ENCODE data around the gene ANKDD1B.
"Not testable (repeated sequence)": the region's sequence is repeated elsewhere in the genome, so short reads cannot be mapped to it uniquely, and the experiment has no call there.

DNA sequence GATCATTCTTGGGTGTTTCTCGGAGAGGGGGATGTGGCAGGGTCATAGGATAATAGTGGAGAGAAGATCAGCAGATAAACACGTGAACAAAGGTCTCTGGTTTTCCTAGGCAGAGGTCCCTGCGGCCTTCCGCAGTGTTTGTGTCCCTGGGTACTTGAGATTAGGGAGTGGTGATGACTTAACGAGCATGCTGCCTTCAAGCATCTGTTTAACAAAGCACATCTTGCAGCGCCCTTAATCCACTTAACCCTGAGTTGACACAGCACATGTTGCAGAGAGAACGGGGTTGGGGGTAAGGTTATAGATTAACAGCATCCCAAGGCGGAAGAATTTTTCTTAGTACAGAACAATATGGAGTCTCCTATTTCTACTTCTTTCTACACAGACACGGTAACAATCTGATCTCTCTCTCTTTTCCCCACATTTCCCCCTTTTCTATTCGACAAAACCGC is 368 bp upstream of the ANKDD1B start:
- TF ChIP-seq, protein P1, sequence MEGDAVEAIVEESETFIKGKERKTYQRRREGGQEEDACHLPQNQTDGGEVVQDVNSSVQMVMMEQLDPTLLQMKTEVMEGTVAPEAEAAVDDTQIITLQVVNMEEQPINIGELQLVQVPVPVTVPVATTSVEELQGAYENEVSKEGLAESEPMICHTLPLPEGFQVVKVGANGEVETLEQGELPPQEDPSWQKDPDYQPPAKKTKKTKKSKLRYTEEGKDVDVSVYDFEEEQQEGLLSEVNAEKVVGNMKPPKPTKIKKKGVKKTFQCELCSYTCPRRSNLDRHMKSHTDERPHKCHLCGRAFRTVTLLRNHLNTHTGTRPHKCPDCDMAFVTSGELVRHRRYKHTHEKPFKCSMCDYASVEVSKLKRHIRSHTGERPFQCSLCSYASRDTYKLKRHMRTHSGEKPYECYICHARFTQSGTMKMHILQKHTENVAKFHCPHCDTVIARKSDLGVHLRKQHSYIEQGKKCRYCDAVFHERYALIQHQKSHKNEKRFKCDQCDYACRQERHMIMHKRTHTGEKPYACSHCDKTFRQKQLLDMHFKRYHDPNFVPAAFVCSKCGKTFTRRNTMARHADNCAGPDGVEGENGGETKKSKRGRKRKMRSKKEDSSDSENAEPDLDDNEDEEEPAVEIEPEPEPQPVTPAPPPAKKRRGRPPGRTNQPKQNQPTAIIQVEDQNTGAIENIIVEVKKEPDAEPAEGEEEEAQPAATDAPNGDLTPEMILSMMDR (IDR thresholded peaks at IDR 0.05 in 4 of 5, conservative IDR thresholded peaks at IDR 0.05 in 1 of 5), result not testable (repeated sequence)
- TF ChIP-seq POLR2A (IDR thresholded peaks at IDR 0.05), result not testable (repeated sequence)

Data from gastrocnemius medialis (tissue), 4 donors.